SU-DHL-6 (cell line): ENCODE data around the gene NEK10.

Experiments
- H2AFZ ChIP-seq: fragments of 200-600 bp; sonication (generic); 2 replicates; pipeline ENCODE4 v1.6.1; 2014; ENCODE audit warnings: low read depth, mild to moderate bottlenecking, moderate library complexity, mixed read lengths, antibody characterized with exemption, low read length; ENCODE audit not compliant: severe bottlenecking
- H3F3A ChIP-seq: fragments of 200-600 bp; shearing (Covaris generic); 2 replicates; pipeline ENCODE4 v1.6.0; 2016; ENCODE audit warnings: antibody characterized with exemption, mild to moderate bottlenecking; ENCODE audit not compliant: insufficient read depth
- H3K27ac ChIP-seq: fragments of 200-600 bp; sonication (generic); 2 replicates; pipeline ENCODE4 v1.5.1; 2016; ENCODE audit warnings: low read depth, mild to moderate bottlenecking, low read length, moderate library complexity, mixed read lengths
- H3K27me3 ChIP-seq: fragments of 200-600 bp; sonication (generic), shearing (Covaris generic); 2 replicates; pipeline ENCODE4 v1.6.0; 2014; ENCODE audit warnings: mild to moderate bottlenecking, low read length
- H3K36me3 ChIP-seq: fragments of 200-600 bp; sonication (generic); 2 replicates; pipeline ENCODE4 v1.6.1; 2014; ENCODE audit warnings: mild to moderate bottlenecking, low read length, mixed read lengths
- H3K4me2 ChIP-seq: fragments of 300-600, 200-600 bp; shearing (Covaris generic), sonication (generic); 2 replicates; pipeline ENCODE4 v1.6.0; 2014; ENCODE audit warnings: low read length, low read depth, mild to moderate bottlenecking; ENCODE audit not compliant: poor library complexity, severe bottlenecking
- H3K4me3 ChIP-seq: fragments of 200-600 bp; sonication (generic); 2 replicates; pipeline ENCODE4 v1.5.1; 2014; ENCODE audit warnings: antibody characterized with exemption, low read length, mild to moderate bottlenecking, mixed read lengths; ENCODE audit not compliant: insufficient read depth, poor library complexity, severe bottlenecking
- H3K79me2 ChIP-seq: fragments of 200-600 bp; sonication (generic); 2 replicates; pipeline ENCODE4 v1.6.1; 2014; ENCODE audit warnings: mild to moderate bottlenecking, low read length, moderate library complexity; ENCODE audit not compliant: insufficient read depth
- H3K9ac ChIP-seq: fragments of 200-600 bp; sonication (generic); 2 replicates; pipeline ENCODE4 v1.7.0; 2014; ENCODE audit warnings: mild to moderate bottlenecking, low read length
- H3K9me2 ChIP-seq: fragments of 200-600 bp; sonication (generic); replicated peaks from 2 replicates; pipeline ENCODE4 v1.6.1; 2014; ENCODE audit warnings: low read length; ENCODE audit not compliant: insufficient read depth
- H3K9me3 ChIP-seq: fragments of 200-600 bp; sonication (generic); 2 replicates; pipeline ENCODE4 v1.6.1; 2014; ENCODE audit warnings: low read length, mixed read lengths; ENCODE audit not compliant: insufficient read depth
- H4K20me1 ChIP-seq: fragments of 200-600 bp; sonication (generic); 2 replicates; pipeline ENCODE4 v1.6.1; 2014; ENCODE audit warnings: low read depth, mild to moderate bottlenecking, antibody characterized with exemption, low read length, moderate library complexity, mixed read lengths
- EZH2phosphoT487 ChIP-seq: fragments of 200-600 bp; sonication (generic), shearing (Covaris generic); conservative IDR thresholded peaks from 2 replicates; pipeline ENCODE4 v1.6.1; 2018; ENCODE audit warnings: mild to moderate bottlenecking, antibody characterized with exemption, low read length, moderate library complexity, mixed read lengths
- TF ChIP-seq, protein P1 (sequence below): fragments of 200-600 bp; sonication (generic); IDR thresholded peaks from one replicate; pipeline ENCODE4 v1.5.1; 2017; ENCODE audit warnings: antibody characterized with exemption, mild to moderate bottlenecking, low read length, moderate library complexity; ENCODE audit not compliant: insufficient read depth, poor library complexity, severe bottlenecking

The NEK10 gene

DNA sequence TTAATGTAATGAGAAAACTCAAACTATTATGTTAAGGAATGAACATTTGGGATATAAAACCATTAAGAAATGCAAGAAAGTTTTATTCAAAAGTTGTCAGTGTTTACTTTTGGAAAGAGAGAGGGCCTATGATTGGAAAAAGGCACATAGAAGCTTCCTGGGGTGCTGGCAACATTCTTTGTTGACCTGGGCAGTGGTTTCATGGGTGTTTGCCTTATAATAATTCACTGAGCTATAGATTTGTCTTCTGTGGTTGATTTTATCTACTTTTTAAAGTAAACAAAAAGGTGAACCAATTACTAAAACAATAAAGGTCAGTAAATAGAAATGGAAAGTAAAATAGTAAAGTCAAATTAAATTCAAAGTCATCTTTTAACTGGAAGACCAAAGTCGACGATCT, 308.8 kb downstream of the NEK10 start:
- H3K36me3 ChIP-seq: no peaks in the 10 kb centered on the region
- H3K79me2 ChIP-seq: no peaks in the 10 kb centered on the region
- H3K4me3 ChIP-seq: no peak overlapping the region
- TF ChIP-seq, protein P1, sequence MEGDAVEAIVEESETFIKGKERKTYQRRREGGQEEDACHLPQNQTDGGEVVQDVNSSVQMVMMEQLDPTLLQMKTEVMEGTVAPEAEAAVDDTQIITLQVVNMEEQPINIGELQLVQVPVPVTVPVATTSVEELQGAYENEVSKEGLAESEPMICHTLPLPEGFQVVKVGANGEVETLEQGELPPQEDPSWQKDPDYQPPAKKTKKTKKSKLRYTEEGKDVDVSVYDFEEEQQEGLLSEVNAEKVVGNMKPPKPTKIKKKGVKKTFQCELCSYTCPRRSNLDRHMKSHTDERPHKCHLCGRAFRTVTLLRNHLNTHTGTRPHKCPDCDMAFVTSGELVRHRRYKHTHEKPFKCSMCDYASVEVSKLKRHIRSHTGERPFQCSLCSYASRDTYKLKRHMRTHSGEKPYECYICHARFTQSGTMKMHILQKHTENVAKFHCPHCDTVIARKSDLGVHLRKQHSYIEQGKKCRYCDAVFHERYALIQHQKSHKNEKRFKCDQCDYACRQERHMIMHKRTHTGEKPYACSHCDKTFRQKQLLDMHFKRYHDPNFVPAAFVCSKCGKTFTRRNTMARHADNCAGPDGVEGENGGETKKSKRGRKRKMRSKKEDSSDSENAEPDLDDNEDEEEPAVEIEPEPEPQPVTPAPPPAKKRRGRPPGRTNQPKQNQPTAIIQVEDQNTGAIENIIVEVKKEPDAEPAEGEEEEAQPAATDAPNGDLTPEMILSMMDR: no peak
- TF ChIP-seq EZH2phosphoT487: no peak
- no peak overlapping the region for H2AFZ ChIP-seq
- H4K20me1 ChIP-seq: no peaks in the 10 kb centered on the region
- H3K9me3 ChIP-seq: no peaks in the 10 kb centered on the region
- no peaks in the 10 kb centered on the region for H3F3A ChIP-seq
- no peak overlapping the region for H3K27ac ChIP-seq
- no peaks in the 10 kb centered on the region for H3K9me2 ChIP-seq
- no peak overlapping the region for H3K9ac ChIP-seq
- no peaks in the 10 kb centered on the region for H3K27me3 ChIP-seq
- H3K4me2 ChIP-seq: no peak overlapping the region
